VCaP (cell line): ENCODE data around the gene FKBP8.

ENCODE experiments used
- H3K27ac ChIP-seq: fragments of 450-650 bp; 2 replicates; pipeline ENCODE4 v1.5.1; 2017
- CTCF ChIP-seq: fragments of 450-650 bp; conservative IDR thresholded peaks from 2 replicates; pipeline ENCODE4 v1.5.1; 2017; ENCODE audit warnings: mild to moderate bottlenecking, moderate library complexity

Gene FKBP8

DNA sequence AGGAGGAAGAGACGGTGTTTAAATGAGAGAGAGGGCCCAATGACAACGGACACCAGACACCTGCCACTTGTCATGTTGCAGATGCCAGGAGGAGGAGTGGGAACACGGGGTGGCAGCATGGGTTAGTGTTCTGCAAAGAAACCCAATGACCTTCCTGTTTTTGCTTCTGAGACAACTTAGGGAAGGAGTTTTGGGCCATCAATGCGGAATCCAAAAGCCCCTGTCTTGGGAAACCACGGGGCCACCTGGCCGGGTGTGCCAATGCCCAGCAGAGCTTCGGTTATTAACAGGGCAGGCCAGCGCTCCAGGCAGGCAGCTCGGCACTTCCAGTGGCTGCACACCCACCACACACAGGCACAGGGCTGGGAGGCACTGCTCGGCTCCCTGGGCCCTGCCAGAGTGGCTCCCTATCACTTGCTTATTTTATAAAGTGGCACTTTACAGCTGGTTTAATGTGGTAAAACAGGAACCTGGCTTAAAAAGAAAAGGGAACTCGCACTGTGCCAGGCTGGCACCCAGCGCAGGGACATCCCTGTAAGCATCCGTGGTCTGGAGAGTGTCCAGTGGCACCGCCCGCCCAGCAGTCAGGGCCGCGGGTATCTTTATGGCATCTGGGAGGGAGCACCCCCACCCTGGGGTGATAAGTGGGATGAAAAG lies 40.6 kb downstream of the FKBP8 start:
- peak overlapping the region; percentile 94 for H3K27ac ChIP-seq
- no peak for TF ChIP-seq CTCF

DNA sequence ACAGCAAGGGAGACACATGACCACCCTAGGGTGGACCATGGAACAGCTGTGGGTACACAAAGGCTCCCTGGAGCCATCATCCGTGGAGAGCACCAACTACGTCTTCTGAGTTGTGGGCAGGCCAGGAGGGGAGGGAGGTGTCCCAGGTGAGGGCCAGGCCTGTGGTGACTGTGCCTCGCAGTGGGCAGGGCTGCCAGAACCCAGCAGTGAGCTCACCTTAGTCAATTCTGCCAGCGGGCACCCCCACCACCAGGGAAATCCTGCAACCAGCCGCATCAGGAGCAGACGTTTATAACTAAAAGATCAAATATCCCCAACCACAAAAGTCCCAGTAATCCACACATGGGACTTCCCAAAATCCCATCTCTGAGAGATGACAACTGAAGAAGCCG lies 41.1 kb downstream of the FKBP8 start:
- H3K27ac ChIP-seq, result peak overlapping the region; percentile 94
- no peak for TF ChIP-seq CTCF

DNA sequence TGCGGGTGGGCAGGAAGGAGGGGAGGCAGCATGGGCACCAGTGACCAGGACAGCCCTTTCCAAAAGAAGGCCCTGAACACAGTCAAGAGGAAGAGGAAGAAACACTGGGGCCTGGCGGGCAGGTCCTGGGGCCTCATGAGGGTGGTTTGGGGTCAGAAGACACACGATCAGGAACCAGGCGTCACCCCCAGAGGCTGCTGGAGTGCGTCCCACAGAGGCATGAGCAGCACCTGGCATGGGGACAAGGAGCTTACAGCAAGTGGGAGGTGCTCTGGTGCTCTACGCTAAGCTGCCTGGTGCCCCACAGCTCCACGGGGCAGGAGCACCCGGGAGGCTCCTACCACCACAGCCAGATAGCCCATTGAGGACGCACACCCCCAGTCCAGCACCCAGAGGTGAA lies 41.5 kb downstream of the FKBP8 start:
- peak overlapping the region; percentile 94 for H3K27ac ChIP-seq

DNA sequence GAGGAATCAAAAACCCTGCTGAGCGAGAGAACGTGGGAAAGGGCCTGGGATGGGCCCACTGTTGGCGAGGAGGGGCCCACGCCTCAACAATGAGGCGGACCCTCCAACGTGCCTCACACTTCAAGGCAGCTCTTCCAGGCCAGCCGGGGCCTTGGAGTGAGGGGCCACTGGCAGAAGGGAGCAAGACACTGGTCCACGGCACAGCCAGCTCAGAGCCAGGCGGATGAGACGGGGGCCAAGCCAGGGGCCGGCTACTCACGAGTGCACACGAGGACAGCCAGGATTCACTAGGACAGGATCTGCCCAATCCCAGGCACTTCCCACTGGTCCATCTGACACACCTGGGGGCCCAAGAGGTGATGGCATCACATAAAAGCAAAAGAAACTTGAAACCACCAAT lies 42.0 kb downstream of the FKBP8 start:
- no peak for TF ChIP-seq CTCF
- H3K27ac ChIP-seq, result peak overlapping the region; percentile 94

More for the DNA sequence above, 41.5 kb downstream of the FKBP8 start:
- no peak for TF ChIP-seq CTCF

DNA sequence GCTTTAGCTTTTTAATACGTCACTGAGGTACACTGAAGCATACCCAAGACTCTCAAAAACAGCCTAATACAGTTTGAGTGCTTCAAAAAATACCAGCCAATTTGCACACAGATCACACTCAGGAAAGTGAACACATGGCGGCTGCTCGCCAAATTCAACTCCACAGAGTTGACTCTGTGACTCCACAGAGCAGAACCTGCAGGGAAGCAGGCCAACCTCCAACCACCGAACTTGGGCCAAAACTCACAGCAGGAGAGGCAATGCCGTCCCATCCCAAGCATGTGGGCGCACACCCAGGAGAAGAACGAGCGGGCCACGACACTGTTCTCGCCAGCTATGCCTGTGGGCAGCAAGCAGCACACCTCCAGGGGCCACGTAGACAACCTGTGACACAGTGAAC lies 42.6 kb downstream of the FKBP8 start:
- TF ChIP-seq CTCF, result no peak
- peak overlapping the region; percentile 94 for H3K27ac ChIP-seq

GRCh38 chr19:18500376-18500775 lies 43.0 kb downstream of the FKBP8 start:
- no peak for TF ChIP-seq CTCF
- H3K27ac ChIP-seq, result peak overlapping the region; percentile 94

DNA sequence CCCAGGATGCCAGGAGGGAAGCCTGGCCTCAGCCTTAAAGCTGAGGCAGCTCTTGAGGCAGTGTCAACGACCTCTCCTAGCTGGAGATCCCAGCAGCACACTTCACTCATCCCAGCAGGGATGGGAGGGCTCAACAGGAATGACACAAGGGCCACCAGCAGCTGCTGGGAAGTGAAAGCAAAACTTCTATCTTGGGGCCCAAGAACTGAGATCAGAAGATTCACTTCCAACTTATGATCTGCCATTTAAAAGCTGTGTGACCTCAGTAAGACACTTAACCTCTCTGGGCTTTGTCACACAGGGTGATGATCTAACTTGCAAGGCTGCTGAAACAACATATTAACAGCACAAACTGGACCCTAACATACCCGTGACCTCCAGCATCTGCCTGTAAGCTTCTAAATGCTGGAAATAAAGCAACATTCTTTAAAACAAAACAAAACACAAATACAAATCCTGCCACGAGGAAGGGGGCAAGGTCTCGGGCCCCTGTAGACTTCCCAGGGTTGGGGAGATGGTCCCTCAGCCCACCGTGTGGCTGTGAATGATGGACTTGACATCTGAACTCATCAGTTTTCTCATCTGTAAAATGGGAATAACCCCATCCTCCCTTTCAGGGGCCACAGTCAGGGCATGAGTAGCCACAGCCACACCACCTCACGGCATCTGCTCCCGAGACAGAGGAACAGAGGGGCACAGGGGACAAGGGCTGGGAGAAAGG lies 44.2 kb downstream of the FKBP8 start:
- TF ChIP-seq CTCF, result no peak
- H3K27ac ChIP-seq, result no peak overlapping the region; the same call in 1 of the 2 replicates
